GM23248 (cell line): ENCODE results near the gene VIPR2.

Source experiments
- EZH2 ChIP-seq: fragments of 200-600 bp; sonication (generic); IDR thresholded peaks from 2 replicates; pipeline ENCODE4 v1.6.1; 2018; ENCODE audit warnings: antibody characterized with exemption, mild to moderate bottlenecking; ENCODE audit not compliant: insufficient read depth, poor library complexity, severe bottlenecking
- EZH2phosphoT487 ChIP-seq: fragments of 200-600 bp; sonication (generic); IDR thresholded peaks from 2 replicates; pipeline ENCODE4 v1.6.1; 2018; ENCODE audit warnings: antibody characterized with exemption, moderate library complexity, mild to moderate bottlenecking, low read depth; ENCODE audit not compliant: insufficient read depth

DNA sequence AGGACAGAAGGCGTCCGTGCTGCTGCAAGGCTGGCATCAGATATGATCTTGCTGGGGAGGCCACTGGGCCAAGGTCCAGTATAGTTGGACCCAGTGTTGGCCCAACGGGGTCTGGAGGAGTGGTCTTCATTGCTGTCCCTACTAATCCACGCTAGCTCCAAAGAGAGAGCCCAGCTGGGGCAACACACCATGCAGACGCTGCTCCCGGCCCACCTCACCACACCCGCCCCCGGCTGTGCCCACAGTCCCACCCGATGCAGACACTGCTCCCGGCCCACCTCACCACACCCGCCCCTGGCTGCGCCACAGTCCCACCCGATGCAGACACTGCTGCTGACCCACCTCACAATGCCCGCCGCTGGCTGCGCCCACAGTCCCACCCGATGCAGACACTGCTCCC, 121.5 kb downstream of the VIPR2 start:
- TF ChIP-seq EZH2phosphoT487, result no peak
- TF ChIP-seq EZH2, result no peak
